ENCODE measurements around the gene SPDYE4.

SPDYE4 gene

DNA sequence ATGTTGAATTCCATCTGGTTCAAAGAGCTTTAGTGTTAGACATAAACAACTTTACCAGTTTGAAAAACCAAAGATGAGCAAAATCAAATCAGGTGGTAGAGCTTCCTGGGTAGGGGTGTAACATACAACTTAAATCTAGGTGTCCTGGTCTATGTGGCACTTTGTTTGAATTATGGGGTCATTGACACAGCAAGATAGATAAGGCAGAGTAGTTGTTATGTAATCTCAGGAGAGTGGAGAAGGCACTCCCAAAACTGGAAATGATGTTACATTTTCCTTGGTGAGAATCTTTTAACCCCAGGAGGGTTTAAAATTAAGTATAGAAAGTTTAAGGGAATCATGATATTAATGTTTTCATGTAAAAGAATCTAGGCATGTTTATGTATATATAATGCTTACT is 45.6 kb downstream of the SPDYE4 start:
- no peak for DNase-seq (ENCODE audit: low read depth)

DNA sequence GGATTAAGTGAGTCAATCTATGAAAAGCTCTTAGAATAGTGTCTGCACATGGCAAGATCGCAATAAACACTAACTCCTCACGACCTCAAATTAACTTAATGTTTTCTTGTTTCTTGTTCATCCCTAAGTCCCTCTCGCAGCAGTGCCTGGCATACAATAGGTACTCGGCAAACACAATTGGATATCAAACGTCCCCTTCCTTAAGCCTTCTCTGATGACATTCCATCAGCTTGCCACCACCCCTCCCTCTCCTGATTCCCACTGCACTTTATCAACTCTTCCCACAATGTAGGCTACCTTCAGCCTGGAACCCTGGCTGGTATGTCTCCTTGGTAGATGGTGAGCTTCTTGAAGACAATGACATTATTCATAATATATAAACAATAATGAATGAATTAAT is 47.1 kb downstream of the SPDYE4 start:
- no peak for DNase-seq (ENCODE audit: low read depth)

DNA sequence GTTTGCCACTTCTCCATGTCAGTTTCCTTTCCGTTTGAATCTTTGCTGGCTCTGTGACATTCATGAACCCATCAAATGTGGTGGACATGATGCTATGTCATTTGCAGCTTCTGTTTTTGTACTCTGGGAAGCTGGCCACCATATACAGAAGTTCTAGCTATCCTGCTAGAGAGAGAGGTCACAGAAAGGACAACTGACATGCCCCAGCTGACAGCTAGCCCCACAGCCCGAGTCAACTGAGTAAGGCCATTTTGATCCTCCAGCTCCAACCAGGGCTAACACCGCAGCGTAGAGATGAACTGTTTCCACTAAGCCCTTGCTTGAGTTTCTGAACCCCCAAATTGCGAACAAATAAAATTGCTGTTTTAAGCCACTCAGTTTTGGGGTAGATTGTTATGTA is 47.5 kb downstream of the SPDYE4 start:
- DNase-seq (ENCODE audit: low read depth) = no peak

DNA sequence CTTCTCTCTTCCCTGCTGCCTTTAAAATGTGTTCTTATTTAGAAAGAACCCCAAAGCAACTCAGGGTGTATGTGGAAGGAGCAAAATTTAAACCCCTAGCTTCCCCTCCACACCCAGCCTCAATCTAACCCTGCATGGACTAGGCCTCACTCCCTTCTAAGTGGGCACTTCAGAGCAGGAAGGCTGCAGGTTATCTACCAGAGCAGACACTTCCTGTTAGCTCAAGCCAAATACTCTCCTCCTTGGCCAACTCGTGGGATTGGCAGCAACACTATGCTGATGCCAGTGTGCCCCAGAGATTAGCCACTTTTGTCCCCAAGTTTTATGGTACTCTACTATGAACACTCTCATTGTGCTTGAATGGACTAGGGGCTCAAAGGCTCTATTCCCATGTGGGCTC is 49.3 kb downstream of the SPDYE4 start:
- DNase-seq (ENCODE audit: low read depth) = no peak

DNA sequence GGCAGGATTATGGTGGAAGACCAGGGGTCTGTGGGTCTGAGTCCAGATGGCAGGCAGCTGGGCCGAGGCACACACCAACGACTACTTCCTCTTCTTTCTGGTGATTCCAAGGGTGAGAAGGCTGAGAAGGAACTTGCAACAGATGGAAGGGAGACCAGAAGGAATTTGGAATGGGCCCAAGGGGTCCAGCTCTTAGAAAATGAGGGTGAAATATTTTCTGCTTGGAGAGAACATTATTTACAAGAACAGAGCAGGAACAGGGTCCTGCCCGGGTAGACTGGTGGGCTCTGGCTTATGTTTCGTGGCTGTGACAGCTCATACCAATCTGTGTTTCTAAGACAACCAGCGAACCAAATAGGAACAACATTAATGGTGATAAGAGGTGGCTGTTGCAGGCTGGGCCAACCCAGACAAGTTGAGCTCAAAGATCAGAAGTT is 50.3 kb downstream of the SPDYE4 start:
- DNase-seq (ENCODE audit: low read depth) = no peak

DNA sequence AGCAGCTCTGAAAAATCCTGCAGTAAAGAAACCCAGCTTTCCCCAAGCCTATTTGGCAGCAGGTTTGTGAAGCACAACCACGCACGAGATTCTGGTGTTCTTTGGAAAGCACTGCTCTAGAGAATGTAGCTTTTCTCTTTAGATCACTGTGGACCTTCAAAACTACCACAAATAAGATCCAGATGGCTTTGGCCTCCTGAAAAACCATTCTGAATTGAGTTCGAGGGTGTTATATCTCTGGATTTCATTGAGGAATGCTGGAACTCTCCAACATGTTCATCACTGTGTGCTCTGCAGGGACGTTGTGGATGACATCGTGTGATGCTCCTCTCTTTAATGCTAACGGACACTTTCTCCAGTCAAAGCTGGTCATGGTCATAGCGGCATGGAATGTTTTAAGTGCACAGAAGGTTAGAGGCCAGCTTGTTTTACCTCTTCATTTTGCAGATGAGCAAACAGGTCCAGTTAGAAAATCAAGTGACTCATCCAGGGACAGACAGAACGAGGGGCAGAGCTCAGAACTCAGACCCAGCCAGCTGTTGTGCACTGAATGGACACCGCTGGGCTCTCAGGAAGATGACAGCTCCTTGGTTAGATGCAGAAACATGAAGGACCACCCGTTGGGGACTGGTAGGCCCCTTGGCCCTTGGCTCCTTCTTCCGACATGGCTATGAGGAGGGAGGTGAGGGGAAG is 50.9 kb downstream of the SPDYE4 start:
- no peak for DNase-seq (ENCODE audit: low read depth)

DNA sequence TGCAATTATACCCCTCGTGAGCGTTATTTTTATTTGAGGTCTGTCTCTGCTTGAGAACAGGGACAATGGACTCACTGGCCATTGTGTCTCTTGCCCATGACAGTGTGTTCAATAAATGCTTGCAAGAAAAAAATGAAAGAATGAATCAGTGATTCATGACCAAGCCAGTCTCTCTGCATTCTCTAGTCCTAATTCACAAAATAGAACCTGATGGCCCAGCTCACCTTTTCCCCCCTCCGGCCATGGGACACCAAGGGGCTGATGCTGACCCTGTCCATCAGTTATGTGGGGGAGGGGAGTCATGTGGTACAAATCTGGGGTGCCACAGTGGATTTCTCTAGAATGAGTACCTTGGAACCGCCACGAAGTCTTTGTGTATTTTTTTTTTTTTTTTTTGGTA is 51.9 kb downstream of the SPDYE4 start:
- no peak for DNase-seq (ENCODE audit: low read depth)

DNA sequence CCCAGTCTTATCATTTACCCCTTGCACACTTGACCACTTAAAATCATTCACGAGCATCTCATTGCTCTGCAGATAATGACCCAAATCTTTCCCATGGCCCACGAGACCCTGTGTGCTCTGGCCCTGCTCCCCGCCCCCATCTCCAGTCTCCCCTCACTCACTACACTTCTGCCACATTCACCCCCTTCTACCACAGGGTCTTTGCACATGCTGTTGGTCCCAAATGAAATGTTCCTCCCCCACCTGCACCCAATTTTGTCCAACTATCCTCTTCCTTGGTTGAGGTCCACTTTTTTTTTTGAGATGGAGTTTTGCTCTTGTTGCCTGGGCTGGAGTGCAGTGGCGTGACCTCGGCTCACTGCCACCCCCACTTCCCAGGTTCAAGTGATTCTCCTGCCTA is 52.9 kb downstream of the SPDYE4 start:
- DNase-seq (ENCODE audit: low read depth) = no peak

DNA sequence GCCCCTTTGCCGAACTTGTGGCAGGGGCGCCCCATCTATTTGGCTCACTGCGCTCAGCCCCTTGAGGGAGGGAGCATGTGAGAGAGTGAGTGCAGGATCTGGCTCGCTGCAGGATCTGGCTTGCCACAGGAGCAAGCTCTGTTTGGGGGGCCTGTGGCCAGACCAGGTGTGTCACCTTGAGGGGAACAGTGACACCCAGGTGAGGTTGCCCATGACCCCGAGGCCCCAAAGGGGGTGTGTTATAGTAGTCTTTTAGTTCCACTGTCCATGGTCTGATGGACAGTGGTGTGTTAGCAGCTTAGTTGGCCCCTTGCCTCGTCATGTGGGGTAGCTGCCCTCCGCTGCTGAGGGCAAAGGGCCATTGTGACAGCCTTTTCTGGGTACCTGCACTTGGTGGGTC is 55.3 kb downstream of the SPDYE4 start:
- no peak for DNase-seq (ENCODE audit: low read depth)

DNA sequence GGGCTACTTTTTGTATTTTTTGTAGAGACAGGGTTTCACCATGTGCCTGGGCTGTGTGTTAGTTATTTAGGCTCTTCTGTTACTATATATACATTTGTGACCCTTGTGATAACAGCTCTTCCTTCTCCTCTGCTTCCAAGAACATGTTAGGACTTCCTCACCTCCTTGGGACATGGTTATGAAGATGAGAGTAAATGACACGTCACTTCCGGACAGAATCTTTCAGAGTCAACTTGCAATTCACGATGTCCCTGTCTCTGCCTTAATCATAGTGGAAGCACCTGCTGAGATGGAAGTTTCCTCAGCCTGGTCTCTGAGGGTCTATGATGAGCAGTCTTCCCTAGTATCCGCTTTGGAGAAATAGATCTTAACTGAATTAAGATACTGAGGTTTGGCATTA is 56.6 kb downstream of the SPDYE4 start:
- DNase-seq (ENCODE audit: low read depth) = no peak

DNA sequence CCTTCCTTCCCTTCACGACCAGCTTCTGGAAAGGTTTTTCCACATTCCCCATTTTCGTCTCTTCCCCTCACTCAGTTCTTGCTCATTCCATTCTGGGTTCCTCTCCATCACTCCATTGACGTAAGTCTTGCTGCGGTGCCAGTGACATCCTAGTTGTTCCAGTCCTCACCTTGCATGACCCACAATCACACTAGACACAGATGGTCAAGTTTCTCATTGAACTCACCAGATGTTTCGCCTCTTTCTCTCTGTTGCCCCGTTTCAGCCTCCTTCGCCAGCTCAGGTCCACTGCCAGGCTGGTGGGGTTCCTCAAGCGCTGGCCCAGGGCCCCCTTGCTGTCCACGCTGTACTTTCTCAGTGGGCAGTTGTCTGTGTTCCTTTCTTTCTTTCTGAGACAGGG is 57.1 kb downstream of the SPDYE4 start:
- no peak for DNase-seq (ENCODE audit: low read depth)

Measured in stimulated activated CD8-positive, alpha-beta memory T cell treated with anti-CD3 and anti-CD28 coated beads, Interleukin-12 subunit alpha, Interleukin-12 subunit beta, amount 100 ng/mL, for 4 hours (primary cell).